HepG2 (cell line): ENCODE data around the gene CADM4. TPM values are rescaled to one million over a fixed set of nuclear protein-coding genes. Genes with fewer than 3 reads are reported as not detected.

Experiments used
- ATAC-seq: fragments of 200-7000 bp; cut with Tn5 transposase; 3 replicates; pipeline ENCODE4 v1.9.1; 2020; ENCODE audit warnings: mild to moderate bottlenecking, moderate library complexity
- BruUV-seq: library from RNA; stranded (reverse); fragments of 400-500 nt; replicated peaks from 2 replicates; lab custom pipeline; 2021; lab: Mats Ljungman, UMichigan
- CTCF ChIA-PET: fragments of 300-600 bp; formaldehyde crosslinking; extraction: SDS; loops from one replicate; lab custom pipeline; 2021; ENCODE audit warnings: low total read pairs, inconsistent platforms, low intra/inter-chr PET ratio; lab: Yijun Ruan, JAX
- POLR2A ChIA-PET: fragments of 350-600 bp; sonication (Branson Sonifier 250); formaldehyde crosslinking; loops from one replicate; lab custom pipeline; 2020; ENCODE audit warnings: antibody characterized with exemption, inconsistent platforms; lab: Yijun Ruan, JAX
- DNase-seq: peaks from one replicate; pipeline ENCODE4 v3.0.0-alpha.2; 2015; ENCODE audit warnings: low spot score
- FAIRE-seq: peaks from 3 replicates; lab custom pipeline; 2011; peaks lifted over from hg19 to GRCh38; lab: Jason Lieb, UNC
- H2AFZ ChIP-seq: one replicate; pipeline ENCODE4 v1.6.1; 2011; ENCODE audit warnings: low read length, inconsistent platforms
- H3K27ac ChIP-seq: fragments of 300-600 bp; 3 replicates; pipeline ENCODE4 v1.8.0; 2011; ENCODE audit warnings: mixed run types, mild to moderate bottlenecking, mixed read lengths, low read length, inconsistent platforms; ENCODE audit not compliant: insufficient read depth; ENCODE audit errors: extremely low read length
- H3K27me3 ChIP-seq, 2 experiments: fragments of 200-600 bp in 1 of 2; 2 replicates in 1 of 2; 3 replicates in 1 of 2; pipeline versions ENCODE4 v1.6.0 to v1.8.0; 2011; ENCODE audit warnings: low read length in 2 of 2, mild to moderate bottlenecking in 2 of 2, moderate library complexity in 2 of 2, inconsistent platforms in 1 of 2; ENCODE audit not compliant: insufficient read depth in 2 of 2, control insufficient read depth in 1 of 2
- H3K36me3 ChIP-seq, 2 experiments: fragments of 200-600 bp in 1 of 2; replicated peaks in 1 of 2; 2 replicates in 1 of 2; 3 replicates in 1 of 2; pipeline versions ENCODE4 v1.5.1 to v1.8.0; 2011; ENCODE audit warnings: low read length in 2 of 2, inconsistent platforms in 1 of 2; ENCODE audit not compliant: insufficient read depth in 2 of 2, control insufficient read depth in 1 of 2
- H3K4me1 ChIP-seq: 2 replicates; pipeline ENCODE4 v1.5.1; 2012; ENCODE audit warnings: low read length, inconsistent platforms; ENCODE audit not compliant: insufficient read depth
- H3K4me2 ChIP-seq: 2 replicates; pipeline ENCODE4 v1.6.0; 2011; ENCODE audit warnings: low read depth, low read length, inconsistent platforms
- H3K4me3 ChIP-seq, 3 experiments: fragments of 200-600 bp in 1 of 3; sonication (generic), shearing (Covaris generic) in 1 of 3; replicated peaks in 1 of 3; 2 replicates each; pipeline ENCODE4 v1.5.1; 2011 to 2016; ENCODE audit warnings: low read length in 3 of 3, inconsistent platforms in 2 of 3, low read depth in 2 of 3, mild to moderate bottlenecking in 2 of 3, control low read depth in 1 of 3, mixed read lengths in 1 of 3; ENCODE audit not compliant: insufficient read depth in 1 of 3
- H3K79me2 ChIP-seq: one replicate; pipeline ENCODE4 v1.6.1; 2011; ENCODE audit warnings: low read length, inconsistent platforms; ENCODE audit not compliant: insufficient read depth
- H3K9ac ChIP-seq: 2 replicates; pipeline ENCODE4 v1.6.0; 2011; ENCODE audit warnings: mild to moderate bottlenecking, low read depth, low read length, inconsistent platforms; ENCODE audit not compliant: insufficient read depth
- H3K9me3 ChIP-seq: 2 replicates; pipeline ENCODE4 v1.5.1; 2012; ENCODE audit warnings: mild to moderate bottlenecking, low read length
- H4K20me1 ChIP-seq: 2 replicates; pipeline ENCODE4 v1.6.0; 2011; ENCODE audit warnings: inconsistent platforms, mild to moderate bottlenecking, low read length, moderate library complexity; ENCODE audit not compliant: insufficient read depth
- ARHGAP35 ChIP-seq: sonication (generic); formaldehyde crosslinking; IDR thresholded peaks from 2 replicates; pipeline ENCODE4 v1.9.0; 2022; ENCODE audit warnings: mild to moderate bottlenecking, inconsistent platforms, moderate library complexity, missing genetic modification reagents, borderline replicate concordance
- CREB1 ChIP-seq, 2 experiments: fragments of 450-650 bp in 1 of 2; IDR thresholded peaks; 2 replicates each; pipeline ENCODE4 v1.6.1; 2016 to 2017; ENCODE audit warnings: control low read depth in 1 of 2, mild to moderate bottlenecking in 1 of 2, missing compliant biosample characterization in 1 of 2, missing genetic modification characterization in 1 of 2
- GLI4 ChIP-seq: sonication (generic); formaldehyde crosslinking; IDR thresholded peaks from 2 replicates; pipeline ENCODE4 v1.5.1; 2020; ENCODE audit warnings: missing genetic modification reagents, mild to moderate bottlenecking, moderate library complexity, borderline replicate concordance
- NFE2L2 ChIP-seq: fragments of 150-350 bp; IDR thresholded peaks from 2 replicates; pipeline ENCODE4 v1.6.1; 2014; ENCODE audit warnings: low read length
- NKX3-1 ChIP-seq: sonication (generic); formaldehyde crosslinking; IDR thresholded peaks from 2 replicates; pipeline ENCODE4 v1.5.0; 2020; ENCODE audit warnings: missing genetic modification reagents
- PHF20 ChIP-seq: sonication (generic); formaldehyde crosslinking; IDR thresholded peaks from 2 replicates; pipeline ENCODE4 v1.5.0; 2020; ENCODE audit warnings: mild to moderate bottlenecking, missing genetic modification reagents
- RAD21 ChIP-seq: fragments of 450-650 bp; formaldehyde crosslinking; IDR thresholded peaks from 2 replicates; pipeline ENCODE4 v1.5.0; 2020; ENCODE audit warnings: mild to moderate bottlenecking
- SP140L ChIP-seq: sonication (generic); formaldehyde crosslinking; IDR thresholded peaks from 2 replicates; pipeline ENCODE4 v1.4.0; 2020; ENCODE audit warnings: missing genetic modification reagents, borderline replicate concordance
- XBP1 ChIP-seq: sonication (generic); formaldehyde crosslinking; IDR thresholded peaks from 2 replicates; pipeline ENCODE4 v1.5.0; 2020; ENCODE audit warnings: missing genetic modification reagents
- WGBS: methylation state at CpG from one replicate; pipeline ENCODE4 v1.1.6; 2017; ENCODE audit warnings: low lambda C conversion rate; 5-methylcytosine and 5-hydroxymethylcytosine counted together
- in situ Hi-C: cut with HindIII; loops from 2 replicates; pipeline ENCODE4 v1.10.0; 2017; ENCODE audit warnings: low pct_unique_long_range_greater_than_20kb; ENCODE audit not compliant: extremely low pct_ligation_motif_present
- intact Hi-C: fragments of 100-400 bp; cut with micrococcal nuclease; formaldehyde crosslinking; loops from one replicate; pipeline ENCODE4 v1.10.0; 2022; ENCODE audit not compliant: unreplicated experiment
- polyA plus RNA-seq, 8 experiments: library from polyadenylated mRNA; depleted of rRNA in 3 of 8; stranded (reverse) in 7 of 8; unstranded in 1 of 8; fragments of >200 nt; fragmentation: Illumina TruSeq in 4 of 8; extraction: Trizol in 4 of 8; gene quantifications; 2 replicates each; pipeline versions ENCODE4 v1.2.1 to v1.2.3, GENCODE V29; 2011 to 2016; ENCODE audit warnings: low read depth in 4 of 8, missing spikeins in 1 of 8, mixed read lengths in 1 of 8; ENCODE audit not compliant: insufficient read depth in 1 of 8
- total RNA-seq, 5 experiments: library from RNA; depleted of rRNA; stranded (reverse); fragments of >200 nt; fragmentation: Illumina TruSeq; extraction: Trizol; gene quantifications; 2 replicates each; pipeline ENCODE4 v1.2.3, GENCODE V29; 2016; ENCODE audit warnings: low read depth in 1 of 5
- TF ChIP-seq, protein P1 (sequence below): sonication (generic); formaldehyde crosslinking; IDR thresholded peaks from 2 replicates; pipeline ENCODE4 v1.8.0; 2022; ENCODE audit warnings: mild to moderate bottlenecking, missing genetic modification reagents, borderline replicate concordance
- TF ChIP-seq, protein P2 (sequence below): sonication (generic); formaldehyde crosslinking; IDR thresholded peaks from one replicate; pipeline ENCODE4 v1.5.1; 2020; ENCODE audit warnings: mild to moderate bottlenecking, missing genetic modification reagents; ENCODE audit errors: not compliant biosample characterization
- TF ChIP-seq, protein P3 (sequence below): sonication (generic); formaldehyde crosslinking; conservative IDR thresholded peaks from 2 replicates; pipeline ENCODE4 v1.4.0; 2020; ENCODE audit warnings: missing genetic modification reagents

The CADM4 gene
- total and polyA plus RNA-seq, 2 of the 13 experiments (the other 11 are each of a cell fraction or from before 2014, with no cell fraction given): 8.5 to 16.0 TPM

DNA sequence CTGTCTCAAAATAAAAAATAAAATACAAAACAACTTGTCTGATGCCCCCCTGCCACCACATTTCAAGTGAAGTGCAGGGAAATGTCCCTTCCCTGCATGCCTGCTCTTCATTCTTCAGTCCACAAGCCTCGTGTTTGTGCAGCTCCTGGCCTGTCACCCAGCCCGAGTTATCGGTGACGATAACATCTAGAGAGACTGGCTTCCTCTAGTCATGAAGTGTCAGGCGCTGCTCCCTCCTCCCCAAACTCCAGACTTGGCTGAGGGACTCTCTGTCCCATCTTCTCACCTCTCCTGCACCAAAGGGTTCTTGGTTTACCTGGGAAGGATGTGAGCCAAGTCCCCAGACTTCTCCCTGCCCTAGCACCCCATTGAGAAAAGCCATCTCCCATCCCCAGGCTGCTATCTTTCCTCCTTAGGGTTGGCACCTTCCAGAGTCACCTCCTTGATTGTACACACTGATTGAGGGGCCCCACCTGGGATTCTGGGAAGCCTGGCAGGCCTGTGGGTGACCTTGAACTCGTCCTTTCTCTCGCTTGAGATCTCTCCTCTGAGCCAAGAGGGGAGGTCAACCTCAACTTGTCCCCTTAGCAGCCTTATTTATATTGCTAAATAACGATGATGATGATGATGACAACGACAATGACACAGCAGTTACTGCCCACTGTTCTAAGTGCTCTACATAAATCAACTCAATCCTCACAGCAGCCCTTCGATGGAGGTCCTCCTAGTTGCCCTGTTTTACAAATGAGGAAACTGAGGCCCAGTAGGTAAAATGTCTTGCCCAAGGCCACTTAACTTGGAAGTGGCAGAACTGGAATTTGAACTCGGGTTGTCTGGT is 43.4 kb upstream of the CADM4 start:
- 13% methylated on average over 11 of the region's 11 CpGs for WGBS

More for the DNA sequence above, 43.4 kb upstream of the CADM4 start:
- H3K4me3 ChIP-seq: no peak overlapping the region
- intact Hi-C loops (no loop called here), in situ Hi-C loops (no loop called here)
- no peak for ATAC-seq
- no peaks in the 10 kb centered on the region for H4K20me1 ChIP-seq
- H3K79me2 ChIP-seq: no peaks in the 10 kb centered on the region
- H3K9me3 ChIP-seq: no peaks in the 10 kb centered on the region
- H3K27ac ChIP-seq: no peak overlapping the region
- H2AFZ ChIP-seq: no peak overlapping the region
- H3K36me3 ChIP-seq: no peaks in the 10 kb centered on the region
- H3K9ac ChIP-seq: no peak overlapping the region
- H3K4me1 ChIP-seq: no peaks in the 10 kb centered on the region
- H3K27me3 ChIP-seq: no peaks in the 10 kb centered on the region; a peak in 2 of 5 replicates
- CTCF ChIA-PET: no interaction called here
- POLR2A ChIA-PET: no interaction called here
- TF ChIP-seq NKX3-1: no peak
- no peak for TF ChIP-seq SP140L
- TF ChIP-seq, protein P1, sequence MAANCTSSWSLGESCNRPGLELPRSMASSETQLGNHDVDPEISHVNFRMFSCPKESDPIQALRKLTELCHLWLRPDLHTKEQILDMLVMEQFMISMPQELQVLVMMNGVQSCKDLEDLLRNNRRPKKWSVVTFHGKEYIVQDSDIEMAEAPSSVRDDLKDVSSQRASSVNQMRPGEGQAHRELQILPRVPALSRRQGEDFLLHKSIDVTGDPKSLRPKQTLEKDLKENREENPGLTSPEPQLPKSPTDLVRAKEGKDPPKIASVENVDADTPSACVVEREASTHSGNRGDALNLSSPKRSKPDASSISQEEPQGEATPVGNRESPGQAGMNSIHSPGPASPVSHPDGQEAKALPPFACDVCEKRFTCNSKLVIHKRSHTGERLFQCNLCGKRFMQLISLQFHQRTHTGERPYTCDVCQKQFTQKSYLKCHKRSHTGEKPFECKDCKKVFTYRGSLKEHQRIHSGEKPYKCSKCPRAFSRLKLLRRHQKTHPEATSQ (CRISPR knock-in tag): no peak
- no peak for TF ChIP-seq XBP1 (CRISPR knock-in tag)
- TF ChIP-seq, protein P2, sequence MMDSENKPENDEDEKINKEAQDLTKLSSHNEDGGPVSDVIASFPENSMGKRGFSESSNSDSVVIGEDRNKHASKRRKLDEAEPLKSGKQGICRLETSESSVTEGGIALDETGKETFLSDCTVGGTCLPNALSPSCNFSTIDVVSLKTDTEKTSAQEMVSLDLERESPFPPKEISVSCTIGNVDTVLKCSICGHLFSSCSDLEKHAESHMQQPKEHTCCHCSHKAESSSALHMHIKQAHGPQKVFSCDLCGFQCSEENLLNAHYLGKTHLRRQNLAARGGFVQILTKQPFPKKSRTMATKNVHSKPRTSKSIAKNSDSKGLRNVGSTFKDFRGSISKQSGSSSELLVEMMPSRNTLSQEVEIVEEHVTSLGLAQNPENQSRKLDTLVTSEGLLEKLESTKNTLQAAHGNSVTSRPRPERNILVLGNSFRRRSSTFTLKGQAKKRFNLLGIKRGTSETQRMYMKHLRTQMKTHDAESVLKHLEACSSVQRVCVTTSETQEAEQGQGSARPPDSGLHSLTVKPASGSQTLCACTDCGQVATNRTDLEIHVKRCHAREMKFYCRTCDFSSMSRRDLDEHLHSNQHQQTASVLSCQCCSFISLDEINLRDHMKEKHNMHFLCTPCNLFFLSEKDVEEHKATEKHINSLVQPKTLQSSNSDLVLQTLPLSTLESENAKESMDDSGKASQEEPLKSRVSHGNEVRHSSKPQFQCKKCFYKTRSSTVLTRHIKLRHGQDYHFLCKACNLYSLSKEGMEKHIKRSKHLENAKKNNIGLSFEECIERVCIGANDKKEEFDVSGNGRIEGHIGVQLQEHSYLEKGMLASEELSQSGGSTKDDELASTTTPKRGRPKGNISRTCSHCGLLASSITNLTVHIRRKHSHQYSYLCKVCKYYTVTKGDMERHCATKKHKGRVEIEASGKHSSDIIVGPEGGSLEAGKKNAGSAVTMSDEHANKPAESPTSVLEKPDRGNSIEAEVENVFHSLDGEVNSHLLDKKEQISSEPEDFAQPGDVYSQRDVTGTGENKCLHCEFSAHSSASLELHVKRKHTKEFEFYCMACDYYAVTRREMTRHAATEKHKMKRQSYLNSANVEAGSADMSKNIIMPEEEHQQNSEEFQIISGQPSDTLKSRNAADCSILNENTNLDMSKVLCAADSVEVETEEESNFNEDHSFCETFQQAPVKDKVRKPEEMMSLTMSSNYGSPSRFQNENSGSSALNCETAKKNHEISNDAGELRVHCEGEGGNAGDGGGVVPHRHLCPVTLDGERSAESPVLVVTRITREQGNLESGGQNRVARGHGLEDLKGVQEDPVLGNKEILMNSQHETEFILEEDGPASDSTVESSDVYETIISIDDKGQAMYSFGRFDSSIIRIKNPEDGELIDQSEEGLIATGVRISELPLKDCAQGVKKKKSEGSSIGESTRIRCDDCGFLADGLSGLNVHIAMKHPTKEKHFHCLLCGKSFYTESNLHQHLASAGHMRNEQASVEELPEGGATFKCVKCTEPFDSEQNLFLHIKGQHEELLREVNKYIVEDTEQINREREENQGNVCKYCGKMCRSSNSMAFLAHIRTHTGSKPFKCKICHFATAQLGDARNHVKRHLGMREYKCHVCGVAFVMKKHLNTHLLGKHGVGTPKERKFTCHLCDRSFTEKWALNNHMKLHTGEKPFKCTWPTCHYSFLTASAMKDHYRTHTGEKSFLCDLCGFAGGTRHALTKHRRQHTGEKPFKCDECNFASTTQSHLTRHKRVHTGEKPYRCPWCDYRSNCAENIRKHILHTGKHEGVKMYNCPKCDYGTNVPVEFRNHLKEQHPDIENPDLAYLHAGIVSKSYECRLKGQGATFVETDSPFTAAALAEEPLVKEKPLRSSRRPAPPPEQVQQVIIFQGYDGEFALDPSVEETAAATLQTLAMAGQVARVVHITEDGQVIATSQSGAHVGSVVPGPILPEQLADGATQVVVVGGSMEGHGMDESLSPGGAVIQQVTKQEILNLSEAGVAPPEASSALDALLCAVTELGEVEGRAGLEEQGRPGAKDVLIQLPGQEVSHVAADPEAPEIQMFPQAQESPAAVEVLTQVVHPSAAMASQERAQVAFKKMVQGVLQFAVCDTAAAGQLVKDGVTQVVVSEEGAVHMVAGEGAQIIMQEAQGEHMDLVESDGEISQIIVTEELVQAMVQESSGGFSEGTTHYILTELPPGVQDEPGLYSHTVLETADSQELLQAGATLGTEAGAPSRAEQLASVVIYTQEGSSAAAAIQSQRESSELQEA (CRISPR knock-in tag): no peak
- TF ChIP-seq RAD21 (CRISPR knock-in tag): no peak
- no peak for TF ChIP-seq ARHGAP35 (CRISPR knock-in tag)
- TF ChIP-seq NFE2L2: peak; percentile 39; the same call in 1 of the 2 replicates
- TF ChIP-seq, protein P3, sequence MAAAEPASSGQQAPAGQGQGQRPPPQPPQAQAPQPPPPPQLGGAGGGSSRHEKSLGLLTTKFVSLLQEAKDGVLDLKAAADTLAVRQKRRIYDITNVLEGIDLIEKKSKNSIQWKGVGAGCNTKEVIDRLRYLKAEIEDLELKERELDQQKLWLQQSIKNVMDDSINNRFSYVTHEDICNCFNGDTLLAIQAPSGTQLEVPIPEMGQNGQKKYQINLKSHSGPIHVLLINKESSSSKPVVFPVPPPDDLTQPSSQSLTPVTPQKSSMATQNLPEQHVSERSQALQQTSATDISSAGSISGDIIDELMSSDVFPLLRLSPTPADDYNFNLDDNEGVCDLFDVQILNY: no peak
- TF ChIP-seq GLI4 (CRISPR knock-in tag): no peak
- no peak for TF ChIP-seq PHF20 (CRISPR knock-in tag)
- TF ChIP-seq CREB1 (IDR thresholded peaks at IDR 0.05): 0 out of 2 replicates have a peak, but pooled peaks have one; percentile 24
- TF ChIP-seq CREB1 (CRISPR knock-in tag; IDR thresholded peaks at IDR 0.05): no peak
- TF ChIP-seq, all 625 proteins: peak for 2
- no peak for FAIRE-seq
- DNase-seq: no peak
- H3K4me2 ChIP-seq: no peak overlapping the region
- no TSS peak for BruUV-seq
